NT2/D1 (cell line): ENCODE data around the gene SPECC1L.

Experiments
- SUZ12 ChIP-seq: IDR thresholded peaks from 2 replicates; pipeline ENCODE4 v1.6.1; 2011; ENCODE audit not compliant: insufficient read length, insufficient read depth; ENCODE audit errors: extremely low read depth
- YY1 ChIP-seq: IDR thresholded peaks from 2 replicates; pipeline ENCODE4 v1.6.1; 2011; ENCODE audit not compliant: insufficient read length, insufficient read depth
- ZNF274 ChIP-seq: IDR thresholded peaks from 2 replicates; pipeline ENCODE4 v1.6.1; 2011; ENCODE audit warnings: mild to moderate bottlenecking, low read depth, low read length

GRCh38 chr22:24333301-24333700 lies 62.7 kb downstream of the SPECC1L start:
- no peak for TF ChIP-seq SUZ12
- TF ChIP-seq YY1 = no peak
- no peak for TF ChIP-seq ZNF274
